Transverse colon (tissue), 4 donors: ENCODE data around the gene PRRX1.

Source experiments
- POLR2A ChIP-seq: fragments of 450-650 bp; IDR thresholded peaks from one replicate; pipeline ENCODE4 v1.6.1; 2016; ENCODE audit warnings: antibody characterized with exemption, mild to moderate bottlenecking, moderate library complexity
- POLR2AphosphoS5 ChIP-seq, 3 donors: sonication (generic); formaldehyde crosslinking; IDR thresholded peaks; one replicate each; pipeline ENCODE4 v1.6.1; 2016; ENCODE audit warnings: antibody characterized with exemption in 3 of 3
- TF ChIP-seq, protein P1 (sequence below), 5 experiments: fragments of 200-600 bp in 3 of 5; fragments of 450-650 bp in 2 of 5; sonication (generic) in 3 of 5; IDR thresholded peaks; 1 replicate in 2 of 5; 2 replicates in 3 of 5; pipeline ENCODE4 v1.5.1; 2016 to 2017; ENCODE audit warnings: antibody characterized with exemption in 5 of 5, inconsistent platforms in 3 of 5, mild to moderate bottlenecking in 2 of 5, moderate library complexity in 1 of 5

GRCh38 chr1:170749549-170749948, 85.6 kb downstream of the PRRX1 start:
- TF ChIP-seq POLR2A, result no peak
- no peak for TF ChIP-seq POLR2AphosphoS5 (IDR thresholded peaks at IDR 0.05)
- TF ChIP-seq, protein P1, sequence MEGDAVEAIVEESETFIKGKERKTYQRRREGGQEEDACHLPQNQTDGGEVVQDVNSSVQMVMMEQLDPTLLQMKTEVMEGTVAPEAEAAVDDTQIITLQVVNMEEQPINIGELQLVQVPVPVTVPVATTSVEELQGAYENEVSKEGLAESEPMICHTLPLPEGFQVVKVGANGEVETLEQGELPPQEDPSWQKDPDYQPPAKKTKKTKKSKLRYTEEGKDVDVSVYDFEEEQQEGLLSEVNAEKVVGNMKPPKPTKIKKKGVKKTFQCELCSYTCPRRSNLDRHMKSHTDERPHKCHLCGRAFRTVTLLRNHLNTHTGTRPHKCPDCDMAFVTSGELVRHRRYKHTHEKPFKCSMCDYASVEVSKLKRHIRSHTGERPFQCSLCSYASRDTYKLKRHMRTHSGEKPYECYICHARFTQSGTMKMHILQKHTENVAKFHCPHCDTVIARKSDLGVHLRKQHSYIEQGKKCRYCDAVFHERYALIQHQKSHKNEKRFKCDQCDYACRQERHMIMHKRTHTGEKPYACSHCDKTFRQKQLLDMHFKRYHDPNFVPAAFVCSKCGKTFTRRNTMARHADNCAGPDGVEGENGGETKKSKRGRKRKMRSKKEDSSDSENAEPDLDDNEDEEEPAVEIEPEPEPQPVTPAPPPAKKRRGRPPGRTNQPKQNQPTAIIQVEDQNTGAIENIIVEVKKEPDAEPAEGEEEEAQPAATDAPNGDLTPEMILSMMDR (IDR thresholded peaks at IDR 0.05), result no peak
